Heart left ventricle (tissue), 16 donors: Measurements from ENCODE around the gene SPEM3. TPM values are rescaled to one million over a fixed set of nuclear protein-coding genes. Genes with fewer than 3 reads are reported as not detected.
A peak's percentile ranks its signal among the peaks of the same experiment; 100 is the strongest.

Source experiments
- ATAC-seq, 4 donors: fragments of 200-7000 bp; cut with Tn5 transposase; one replicate each; pipeline ENCODE4 v1.9.1; 2020 to 2022; ENCODE audit warnings: moderate library complexity in 4 of 4, mild to moderate bottlenecking in 3 of 4, moderate number of reproducible peaks in 1 of 4
- DNase-seq, 5 donors: peaks; one replicate each; pipeline ENCODE4 v3.0.0-alpha.2; 2020
- H3K27ac ChIP-seq, 12 donors: fragments of 200-600 bp; sonication (generic) in 4 of 12; one replicate each; pipeline versions ENCODE4 v1.5.0 to v1.8.0; 2016 to 2022; ENCODE audit warnings: mild to moderate bottlenecking in 2 of 12
- H3K27me3 ChIP-seq, 9 donors: fragments of 200-600 bp; sonication (generic) in 2 of 9; one replicate each; pipeline versions ENCODE4 v1.5.1 to v1.8.0; 2016 to 2022; ENCODE audit warnings: mild to moderate bottlenecking in 3 of 9
- H3K36me3 ChIP-seq, 9 donors: fragments of 200-600 bp; sonication (generic) in 2 of 9; one replicate each; pipeline versions ENCODE4 v1.5.0 to v1.8.0; 2018 to 2022; ENCODE audit warnings: mild to moderate bottlenecking in 2 of 9
- H3K4me1 ChIP-seq, 12 donors: fragments of 200-600 bp; sonication (generic) in 4 of 12; one replicate each; pipeline versions ENCODE4 v1.5.0 to v1.8.0; 2016 to 2022; ENCODE audit warnings: mild to moderate bottlenecking in 3 of 12
- H3K4me3 ChIP-seq, 12 donors: fragments of 200-600 bp; sonication (generic) in 4 of 12; one replicate each; pipeline versions ENCODE4 v1.5.0 to v1.8.0; 2017 to 2022; ENCODE audit warnings: mild to moderate bottlenecking in 9 of 12, moderate library complexity in 4 of 12
- H3K9me3 ChIP-seq, 12 donors: fragments of 200-600 bp; sonication (generic) in 4 of 12; one replicate each; pipeline versions ENCODE4 v1.5.0 to v1.8.0; 2016 to 2022; ENCODE audit warnings: mild to moderate bottlenecking in 1 of 12
- CTCF ChIP-seq, 12 donors: fragments of 200-600 bp; sonication (generic) in 4 of 12; IDR thresholded peaks; one replicate each; pipeline versions ENCODE4 v1.5.0 to v1.8.0; 2018 to 2022; ENCODE audit warnings: antibody characterized with exemption in 12 of 12, mild to moderate bottlenecking in 5 of 12
- POLR2A ChIP-seq, 2 donors: fragments of 450-650 bp; IDR thresholded peaks; one replicate each; pipeline ENCODE4 v1.6.1; 2017; ENCODE audit warnings: antibody characterized with exemption in 2 of 2, mild to moderate bottlenecking in 2 of 2, moderate library complexity in 2 of 2
- WGBS, 4 donors: extraction: QIAGEN DNeasy Blood & Tissue Kit in 2 of 4; methylation state at CpG; one replicate each; pipeline versions ENCODE4 v1.1.5 to v1.1.7; 2013 to 2018; 5-methylcytosine and 5-hydroxymethylcytosine counted together
- intact Hi-C, 10 donors: fragments of 100-400 bp; cut with DNase I; formaldehyde crosslinking; loops; one replicate each; pipeline versions ENCODE4 v1.11.1 to v1.14.2; 2022
- long read RNA-seq, 3 donors: library from polyadenylated mRNA; unstranded; transcript quantifications; one replicate each; pipeline ENCODE4 v2.0.0, GENCODE V29; 2020 to 2021
- polyA plus RNA-seq, 2 donors: library from polyadenylated mRNA; stranded (reverse); fragments of 200-250 nt; gene quantifications; one replicate each; pipeline ENCODE4 v1.2.3, GENCODE V29; 2013
- total RNA-seq, 9 donors: library from RNA; depleted of rRNA in 2 of 9; stranded (reverse); fragments of >200 nt in 2 of 9; fragmentation: NEBNext Ultra II Directional in 3 of 9; extraction: Animal tissue kit (Norgen Biotek cat#: 25700) in 3 of 9; gene quantifications; one replicate each; pipeline versions ENCODE4 v1.1.0 to v1.2.4, GENCODE V29; 2016 to 2023
- donor health status: ischemic (EF 13 %, LVEDD 7.1; RV severe dilation, severe dysfunction).
- donor health status: healthy with polysubstance abuse.
- donor health status: DM: no; HTN: yes; CAD: no.
- donor health status: DM: no; HTN: no; CAD: no.
- donor health status: ischemic (EF 25% LVEDD 6.9; RV normal size, moderate dysfunction).
- donor health status: ischemic (EF 25% LVEDD 5.7; RV mildly dilated, moderate dysfunction).
- donor health status: healthy.
- donor health status: DM: yes; HTN: yes; CAD: no.
- donor health status: ischemic (EF 35%, LVEDD 5.7; RV mildly dilated, moderate dysfunction).
- donor health status: nonischemic (EF 11% LVEDD 7.7; RV severe dilation, severe dysfunction).
- donor health status: DM: yes; HTN: yes; CAD: no.
- donor health status: PGD.
- donor health status: ischemic (EF 29% LVEDD 5.4; RV normal size, mild dysfunction).
- donor health status: nonischemic (EF 23%, LVEDD 6.1; RV moderate dilation, normal function).

SPEM3 gene
- not detected for total RNA-seq
- not detected for polyA plus RNA-seq
- long read RNA-seq, donor 1 = 0 reads
- long read RNA-seq, donor 2 = 0 reads
- long read RNA-seq, donor 3 = 0 reads

- no peak within 1 kb of the TSS for H3K4me3 ChIP-seq
- intact Hi-C loops = loop anchor here in 1 of 10 donors (10.0 kb wide), 1 partner anchor 54 kb away; no protein-coding TSS in a partner anchor
- H3K9me3 ChIP-seq = no peaks in the 10 kb centered on the region
- peak in 1 of 5 donors; percentile 8 for DNase-seq
- no peaks in the 10 kb centered on the region for H3K4me1 ChIP-seq
- no peak for ATAC-seq
- no peaks in the 10 kb centered on the region for H3K36me3 ChIP-seq
- H3K27me3 ChIP-seq = no peaks in the 10 kb centered on the region
- H3K27ac ChIP-seq = no peak within 1 kb of the TSS
- WGBS, 4 donors = 69 to 86% (median 78%) methylated on average over 3 to 5 of the region's 5 CpGs
- no peak for TF ChIP-seq POLR2A (IDR thresholded peaks at IDR 0.05)
- no peak for TF ChIP-seq CTCF (IDR thresholded peaks at IDR 0.05)
These were observed at the start of gene SPEM3 for GRCh38 chr17:7428557-7428956. SPEM3 (plus strand) TSS chr17:7428857; CDS start chr17:7428903, 46 bp downstream.

- DNase-seq (no peak), ATAC-seq (no peak)
- Histone ChIP-seq H3K27ac (no peak overlapping the region), H3K4me3 (no peak overlapping the region), H3K9me3 (peaks cover 0 to 4% (median 0%) of the 10 kb centered on the region in 12 donors), H3K27me3 (peaks cover 0 to 35% (median 11%) of the 10 kb centered on the region in 9 donors), H3K4me1 (peaks cover 0 to 31% (median 20%) of the 10 kb centered on the region in 12 donors), H3K36me3 (no peaks in the 10 kb centered on the region)
- TF ChIP-seq POLR2A (IDR thresholded peaks at IDR 0.05) = no peak
- no peak for TF ChIP-seq CTCF (IDR thresholded peaks at IDR 0.05)
- 93 to 99% (median 95%) methylated on average over 3 of the region's 3 CpGs for WGBS, 4 donors
- intact Hi-C loops = loop anchor here in 1 of 10 donors (10.0 kb wide), 1 partner anchor 46 kb away; the partner anchor contains the start of genes SPEM1, SPEM2 and SPEM3
These were observed 49.5 kb upstream of the SPEM3 start for GRCh38 chr17:7379134-7379533.

GRCh38 chr17:7380321-7380720 lies 48.3 kb upstream of the SPEM3 start:
- H3K4me1 ChIP-seq = peaks cover 0 to 36% (median 22%) of the 10 kb centered on the region in 12 donors
- peak overlapping the region in 11 of 12 donors; percentile 35 to 73 (median 57) for H3K27ac ChIP-seq
- ATAC-seq = peak; percentile 83 to 91 (median 86)
- peak in 4 of 5 donors; percentile 59 to 83 (median 74) for DNase-seq
- peak overlapping the region in 11 of 12 donors; percentile 43 to 58 (median 52) for H3K4me3 ChIP-seq
- H3K27me3 ChIP-seq = peaks cover 0 to 41% (median 11%) of the 10 kb centered on the region in 9 donors
- TF ChIP-seq CTCF (IDR thresholded peaks at IDR 0.05) (peak in 1 of 12 donors; percentile 15), POLR2A (IDR thresholded peaks at IDR 0.05) (no peak)
- intact Hi-C loops = no loop called here
- H3K9me3 ChIP-seq = peaks cover 0 to 4% (median 0%) of the 10 kb centered on the region in 12 donors
- 19 to 29% (median 27%) methylated on average over 6 to 7 of the region's 7 CpGs for WGBS, 4 donors
- no peaks in the 10 kb centered on the region for H3K36me3 ChIP-seq

GRCh38 chr17:7380855-7381683 lies 47.6 kb upstream of the SPEM3 start, which contains the start of gene TNK1:
TNK1 (plus strand) TSS chr17:7381089; CDS start chr17:7382927, 1,838 bp downstream.
- H3K4me1 ChIP-seq = peaks cover 0 to 36% (median 22%) of the 10 kb centered on the region in 12 donors
- TF ChIP-seq POLR2A (IDR thresholded peaks at IDR 0.05) (peak in 1 of 2 donors; percentile 33), CTCF (IDR thresholded peaks at IDR 0.05) (no peak)
- H3K27me3 ChIP-seq = peaks cover 0 to 41% (median 11%) of the 10 kb centered on the region in 9 donors
- H3K36me3 ChIP-seq = no peaks in the 10 kb centered on the region
- WGBS, 4 donors = 2 to 7% (median 4%) methylated on average over 38 to 52 of the region's 52 CpGs
- DNase-seq (peak; percentile 42 to 72 (median 53)), ATAC-seq (peak; percentile 23 to 68 (median 59))
- peaks cover 0 to 4% (median 0%) of the 10 kb centered on the region in 12 donors for H3K9me3 ChIP-seq
- H3K4me3 ChIP-seq = peak within 1 kb of the TSS; percentile 26 to 58 (median 52)
- H3K27ac ChIP-seq = peak within 1 kb of the TSS in 11 of 12 donors; percentile 35 to 73 (median 57)
- intact Hi-C loops = no loop called here
